Left forelimb (tissue), 1 donor: Measurements from ENCODE around the gene SCCPDH.
"Not testable (repeated sequence)": the region's sequence is repeated elsewhere in the genome, so short reads cannot be mapped to it uniquely, and the experiment has no call there.

Experiments
- DNase-seq: peaks from one replicate; pipeline ENCODE4 v3.0.0-alpha.2; 2018; ENCODE audit warnings: low spot score

SCCPDH gene

GRCh38 chr1:246724016-246724730 is at the start of gene SCCPDH:
SCCPDH (plus strand) TSS chr1:246724409; CDS start chr1:246724423, 14 bp downstream.
- peak; percentile 91 for DNase-seq

GRCh38 chr1:246677842-246678241 is 46.4 kb upstream of the SCCPDH start:
- no peak for DNase-seq

- no peak for DNase-seq
These were observed 45.1 kb upstream of the SCCPDH start for GRCh38 chr1:246678816-246679793.

- DNase-seq = no peak
These were observed 44.4 kb upstream of the SCCPDH start for GRCh38 chr1:246679794-246680177.

GRCh38 chr1:246680190-246680589 is 44.0 kb upstream of the SCCPDH start:
- no peak for DNase-seq

- DNase-seq = no peak
These were observed 43.5 kb upstream of the SCCPDH start for GRCh38 chr1:246680696-246681130.

GRCh38 chr1:246681900-246682895 is 42.0 kb upstream of the SCCPDH start:
- no peak for DNase-seq

GRCh38 chr1:246683521-246683920 is 40.7 kb upstream of the SCCPDH start:
- no peak for DNase-seq

- DNase-seq = no peak
These were observed 37.2 kb upstream of the SCCPDH start for GRCh38 chr1:246687002-246687401.

GRCh38 chr1:246689409-246690008 is 34.7 kb upstream of the SCCPDH start:
- DNase-seq = no peak

- DNase-seq = no peak
These were observed 34.1 kb upstream of the SCCPDH start for GRCh38 chr1:246690100-246690499.

- DNase-seq = no peak
These were observed 32.4 kb upstream of the SCCPDH start for GRCh38 chr1:246691622-246692495.

- not testable (repeated sequence) for DNase-seq
These were observed 29.9 kb upstream of the SCCPDH start for GRCh38 chr1:246694213-246694895.

GRCh38 chr1:246695136-246695535 is 29.1 kb upstream of the SCCPDH start:
- DNase-seq = no peak

- DNase-seq = no peak
These were observed 28.5 kb upstream of the SCCPDH start for GRCh38 chr1:246695666-246696065.

GRCh38 chr1:246698466-246699094 is 25.6 kb upstream of the SCCPDH start:
- no peak for DNase-seq

- DNase-seq = peak; percentile 87
These were observed 25.0 kb upstream of the SCCPDH start for GRCh38 chr1:246699095-246699735.

GRCh38 chr1:246703581-246703980 is 20.6 kb upstream of the SCCPDH start:
- DNase-seq = no peak

GRCh38 chr1:246705368-246705767 is 18.8 kb upstream of the SCCPDH start:
- DNase-seq = no peak
